HTERT RPE-1 (cell line): ENCODE results near the gene TET3.

Experiments
- in situ Hi-C: fragments of 300-500 bp; cut with MboI; formaldehyde crosslinking; loops from 4 replicates; pipeline ENCODE4 v1.14.3; 2020; ENCODE audit warnings: low sequenced_read_pairs

Gene TET3

GRCh38 chr2:74002505-74003421 lies 18.1 kb downstream of the TET3 start:
- in situ Hi-C loops = no loop called here

DNA sequence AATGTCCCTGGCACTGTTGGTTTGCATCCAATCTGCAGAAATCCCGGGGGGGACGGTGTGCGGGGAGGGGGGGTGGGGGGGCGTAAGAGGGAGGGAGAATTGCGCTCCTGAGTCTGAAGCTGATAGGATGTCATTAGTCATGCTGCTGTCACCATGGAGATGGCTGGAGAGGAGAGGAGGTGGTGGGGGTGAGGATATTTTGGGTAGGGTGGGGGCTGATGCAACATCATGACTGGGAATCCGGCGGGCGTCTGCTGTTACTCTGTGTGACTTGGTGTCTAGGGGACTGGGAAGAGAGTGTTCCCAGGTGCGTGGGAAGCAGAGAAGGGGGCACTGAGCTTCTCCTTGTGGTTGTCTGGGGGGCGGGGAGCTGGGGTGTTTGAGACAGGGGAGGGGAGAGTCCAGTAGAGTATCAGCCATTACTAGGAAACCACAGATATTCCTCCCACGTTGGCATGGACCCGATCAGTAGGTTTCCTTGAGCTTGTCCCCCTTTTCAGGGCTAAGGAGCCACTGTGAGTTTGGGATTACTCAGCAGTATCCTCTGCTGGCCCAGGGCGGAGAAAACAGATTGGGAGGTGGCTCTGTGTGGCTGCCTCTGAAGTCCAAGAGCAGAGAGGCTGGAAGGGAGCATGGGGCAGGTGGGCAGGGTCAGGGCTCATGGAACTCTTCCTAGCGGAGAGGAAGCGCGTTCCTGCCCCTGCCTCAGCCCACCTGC lies 18.9 kb downstream of the TET3 start:
- in situ Hi-C loops = no loop called here

GRCh38 chr2:74004212-74005182 lies 19.8 kb downstream of the TET3 start:
- in situ Hi-C loops = no loop called here

- in situ Hi-C loops = no loop called here
Measured at GRCh38 chr2:74005786-74006185, 21.1 kb downstream of the TET3 start.

DNA sequence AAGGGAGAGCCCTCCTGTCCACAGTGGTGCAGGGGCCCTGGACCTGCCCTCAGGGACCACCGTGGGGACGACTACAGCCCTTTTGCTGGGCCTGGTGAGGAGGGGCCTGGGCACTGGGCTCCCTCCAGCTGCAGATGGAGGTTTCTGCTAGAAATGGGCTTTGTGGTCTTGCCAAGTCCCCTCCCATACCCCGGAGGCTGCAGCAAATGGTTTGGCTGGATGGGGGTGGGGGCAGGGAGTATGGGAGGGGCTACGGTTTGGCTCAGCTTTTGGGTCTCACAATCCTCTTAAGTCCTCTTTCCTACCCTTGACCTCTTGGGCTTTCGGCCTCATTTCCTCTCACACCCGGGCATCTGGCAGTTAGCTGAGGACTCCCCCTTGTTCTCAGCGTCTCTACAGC lies 21.7 kb downstream of the TET3 start:
- in situ Hi-C loops = no loop called here

GRCh38 chr2:74007121-74007520 lies 22.4 kb downstream of the TET3 start:
- in situ Hi-C loops = no loop called here

- in situ Hi-C loops = no loop called here
Measured at GRCh38 chr2:74007711-74008110, 23.0 kb downstream of the TET3 start.

- in situ Hi-C loops = no loop called here
Measured at GRCh38 chr2:74008761-74009395, 24.2 kb downstream of the TET3 start.

DNA sequence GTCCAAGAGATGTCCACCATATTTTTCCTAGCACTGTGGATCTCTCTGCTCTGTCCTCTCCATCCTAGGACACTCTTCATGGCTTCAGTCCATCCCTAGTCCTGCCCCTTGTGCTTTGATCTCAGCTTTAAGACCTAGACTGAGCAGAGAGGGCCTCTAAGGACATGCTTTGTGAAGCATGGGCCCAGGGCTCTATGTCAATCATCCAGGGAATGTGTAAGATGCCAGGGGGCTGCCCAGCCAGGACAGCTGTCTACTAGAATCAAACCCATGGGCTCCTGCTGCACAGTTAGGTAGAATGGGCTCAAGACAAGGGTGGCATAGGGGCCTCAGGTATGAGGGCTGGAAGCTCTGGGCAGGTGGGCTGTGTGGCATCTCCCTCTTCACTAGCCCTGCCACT lies 24.9 kb downstream of the TET3 start:
- in situ Hi-C loops = no loop called here

- in situ Hi-C loops = no loop called here
Measured at GRCh38 chr2:74010087-74010541, 25.4 kb downstream of the TET3 start.

GRCh38 chr2:74011246-74011645 lies 26.5 kb downstream of the TET3 start:
- in situ Hi-C loops = no loop called here

- in situ Hi-C loops = no loop called here
Measured at GRCh38 chr2:74014813-74015212, 30.1 kb downstream of the TET3 start.

DNA sequence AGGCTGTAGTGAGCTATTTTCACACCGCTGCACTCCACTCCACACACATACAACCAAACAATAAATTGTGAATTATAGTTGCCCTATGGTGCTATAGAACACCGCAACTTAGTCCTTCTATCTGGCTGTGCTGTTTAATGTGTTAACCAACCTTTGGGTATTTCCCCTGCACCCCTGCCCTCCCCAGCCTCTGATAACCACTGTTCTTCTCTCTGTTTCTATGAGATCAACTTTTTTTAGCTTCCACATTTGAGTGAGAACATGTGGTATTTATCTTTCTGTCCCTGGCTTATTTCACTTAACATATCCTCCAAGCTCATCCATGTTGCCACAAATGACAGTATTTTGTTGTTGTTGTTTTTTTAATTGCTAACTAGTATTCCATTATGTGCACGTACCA lies 32.5 kb downstream of the TET3 start:
- in situ Hi-C loops = no loop called here

GRCh38 chr2:74019516-74019915 lies 34.8 kb downstream of the TET3 start:
- in situ Hi-C loops = no loop called here

- in situ Hi-C loops = no loop called here
Measured at GRCh38 chr2:74020702-74021406, 36.1 kb downstream of the TET3 start.

DNA sequence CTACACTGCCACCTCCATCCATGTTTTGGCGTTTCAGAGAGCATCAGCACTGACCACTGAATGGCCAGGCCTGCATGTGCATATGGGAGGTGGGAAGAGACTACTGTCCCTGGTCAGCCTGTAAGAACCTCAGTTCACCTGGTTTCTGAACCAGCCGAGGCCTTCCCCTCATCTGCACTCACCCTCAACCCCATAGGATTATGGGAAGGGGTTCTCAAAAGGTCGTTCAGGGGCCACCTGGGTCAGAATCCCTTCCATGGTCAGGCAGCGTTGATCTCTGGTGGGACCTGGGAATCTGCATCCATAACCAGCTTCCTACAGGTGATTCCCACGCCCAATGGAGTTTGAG lies 36.7 kb downstream of the TET3 start:
- in situ Hi-C loops = no loop called here

DNA sequence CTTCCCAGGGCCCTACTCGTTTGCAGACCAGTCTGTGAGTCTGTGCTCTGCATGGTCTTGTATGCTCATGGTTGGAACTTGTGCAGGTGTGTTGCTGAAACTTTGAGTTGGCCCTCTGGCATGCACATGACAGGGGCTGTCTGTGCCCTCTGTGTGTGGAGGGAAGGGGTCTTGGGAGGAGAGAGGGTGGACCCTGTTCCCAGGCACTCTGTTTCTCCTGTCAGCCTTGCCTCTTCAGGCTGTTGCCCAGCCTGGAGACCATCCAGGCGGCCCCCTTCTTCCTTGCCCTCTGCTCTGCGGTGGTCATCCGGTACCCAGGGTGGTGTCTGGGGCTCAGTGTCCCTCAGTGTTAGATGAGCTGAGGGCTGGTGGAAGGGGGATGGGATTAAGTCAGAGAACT lies 39.5 kb downstream of the TET3 start:
- in situ Hi-C loops = no loop called here

GRCh38 chr2:74025971-74026612 lies 41.4 kb downstream of the TET3 start:
- in situ Hi-C loops = no loop called here

- in situ Hi-C loops = no loop called here
Measured at GRCh38 chr2:74026687-74027241, 42.1 kb downstream of the TET3 start.
